Hypothalamus (tissue), 51 donors: ENCODE measurements around the gene NT5DC4.
"Not testable (repeated sequence)": the region's sequence is repeated elsewhere in the genome, so short reads cannot be mapped to it uniquely, and the experiment has no call there.

Experiments used
- DNase-seq, 51 donors: peaks; one replicate each; lab custom pipeline; 2025; lab: John Stamatoyannopoulos, UW

The NT5DC4 gene

GRCh38 chr2:112698834-112699515, 21.8 kb upstream of the NT5DC4 start:
- DNase-seq, result no peak

GRCh38 chr2:112699984-112700667, 20.7 kb upstream of the NT5DC4 start:
- no peak for DNase-seq

GRCh38 chr2:112701052-112701451, 19.8 kb upstream of the NT5DC4 start:
- DNase-seq, result peak in 3 of 51 donors; percentile 12 to 28 (median 16)

DNA sequence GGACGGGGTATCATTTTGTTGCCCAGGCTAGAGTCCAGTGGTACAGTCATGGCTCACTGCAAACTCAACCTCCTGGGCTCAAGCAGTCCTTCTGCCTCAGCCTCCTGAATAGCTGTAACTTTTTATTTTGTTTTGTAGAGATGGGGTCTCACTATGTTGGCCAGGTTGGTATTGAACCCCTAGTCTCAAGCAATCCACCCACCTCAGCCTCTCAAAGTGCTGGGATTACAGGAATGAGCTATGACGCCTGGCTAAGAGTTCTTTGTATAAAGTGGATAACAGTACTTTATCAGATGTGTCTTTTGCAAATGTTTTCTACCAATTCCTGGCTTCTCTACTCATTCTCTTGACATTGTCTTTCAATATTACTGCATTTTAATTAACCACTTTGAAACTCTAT, 17.1 kb upstream of the NT5DC4 start:
- no peak for DNase-seq

GRCh38 chr2:112705575-112705974, 15.2 kb upstream of the NT5DC4 start:
- DNase-seq, result no peak

DNA sequence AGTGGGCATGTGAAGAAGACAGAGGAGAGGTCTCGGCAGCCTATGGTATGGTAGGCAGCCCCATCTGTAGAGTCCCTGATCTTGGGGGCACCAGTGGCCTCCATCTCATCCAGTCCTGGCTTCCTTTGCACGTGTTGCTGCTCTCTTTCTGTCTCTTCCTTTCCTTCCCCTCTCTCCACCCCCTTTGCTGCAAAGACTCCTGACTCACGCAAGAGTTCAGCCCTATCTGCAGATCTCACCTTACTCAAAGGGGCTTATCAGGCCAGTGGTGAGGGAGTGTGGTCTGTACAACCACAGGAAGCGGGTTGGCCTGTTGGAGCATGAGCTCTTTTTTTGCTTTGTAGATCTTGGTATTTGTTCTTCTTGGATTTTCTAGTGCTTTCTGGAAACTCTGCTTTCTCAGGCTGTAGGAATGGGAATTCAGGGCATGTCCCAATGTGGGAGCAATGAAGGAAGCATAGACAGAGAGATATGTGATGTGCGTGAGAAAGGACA, 14.6 kb upstream of the NT5DC4 start:
- no peak for DNase-seq

- DNase-seq, result not testable (repeated sequence)
Observed at GRCh38 chr2:112706947-112707346, 13.9 kb upstream of the NT5DC4 start.

DNA sequence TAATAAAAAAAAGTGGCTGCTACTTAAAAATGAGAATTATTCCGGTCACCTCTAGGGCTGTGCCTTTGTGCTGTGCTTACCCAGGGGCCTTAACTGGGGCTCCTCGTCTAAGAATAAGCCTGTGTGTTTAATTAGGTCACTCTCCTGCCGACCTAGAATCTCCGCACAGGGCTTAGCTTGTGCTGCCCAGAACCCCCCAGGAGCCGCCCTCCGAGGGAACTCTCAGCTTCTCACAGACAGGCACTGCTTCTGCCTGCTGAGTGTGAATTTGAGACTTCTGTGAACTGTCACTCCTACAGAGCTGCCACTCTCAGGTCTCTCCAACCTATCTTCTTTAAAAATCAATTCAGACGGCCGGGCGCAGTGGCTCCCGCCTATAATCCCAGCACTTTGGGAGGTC, 11.9 kb upstream of the NT5DC4 start:
- DNase-seq, result peak in 20 of 51 donors; percentile 7 to 74 (median 40)

DNA sequence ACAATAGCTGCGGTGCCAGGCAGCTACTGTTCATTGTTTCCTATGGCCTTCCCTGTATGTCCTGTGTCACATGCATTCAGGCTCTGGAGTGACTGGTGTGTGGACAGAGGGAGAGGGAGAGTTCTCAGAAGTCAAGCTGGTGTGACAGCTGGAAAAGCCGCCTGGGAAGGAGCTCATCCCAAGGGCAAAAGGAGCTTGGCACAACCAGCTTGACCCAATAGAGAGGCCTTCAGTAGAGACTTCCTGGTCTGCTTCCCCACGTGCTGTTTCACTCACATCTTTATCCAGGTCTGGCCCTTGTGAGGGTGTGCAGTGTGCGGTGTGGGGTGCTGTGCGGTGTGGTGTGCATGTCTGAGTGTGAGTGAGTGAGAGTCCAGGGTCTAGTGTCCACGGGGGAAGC, 11.1 kb upstream of the NT5DC4 start:
- DNase-seq, result peak in 1 of 51 donors; percentile 8

DNA sequence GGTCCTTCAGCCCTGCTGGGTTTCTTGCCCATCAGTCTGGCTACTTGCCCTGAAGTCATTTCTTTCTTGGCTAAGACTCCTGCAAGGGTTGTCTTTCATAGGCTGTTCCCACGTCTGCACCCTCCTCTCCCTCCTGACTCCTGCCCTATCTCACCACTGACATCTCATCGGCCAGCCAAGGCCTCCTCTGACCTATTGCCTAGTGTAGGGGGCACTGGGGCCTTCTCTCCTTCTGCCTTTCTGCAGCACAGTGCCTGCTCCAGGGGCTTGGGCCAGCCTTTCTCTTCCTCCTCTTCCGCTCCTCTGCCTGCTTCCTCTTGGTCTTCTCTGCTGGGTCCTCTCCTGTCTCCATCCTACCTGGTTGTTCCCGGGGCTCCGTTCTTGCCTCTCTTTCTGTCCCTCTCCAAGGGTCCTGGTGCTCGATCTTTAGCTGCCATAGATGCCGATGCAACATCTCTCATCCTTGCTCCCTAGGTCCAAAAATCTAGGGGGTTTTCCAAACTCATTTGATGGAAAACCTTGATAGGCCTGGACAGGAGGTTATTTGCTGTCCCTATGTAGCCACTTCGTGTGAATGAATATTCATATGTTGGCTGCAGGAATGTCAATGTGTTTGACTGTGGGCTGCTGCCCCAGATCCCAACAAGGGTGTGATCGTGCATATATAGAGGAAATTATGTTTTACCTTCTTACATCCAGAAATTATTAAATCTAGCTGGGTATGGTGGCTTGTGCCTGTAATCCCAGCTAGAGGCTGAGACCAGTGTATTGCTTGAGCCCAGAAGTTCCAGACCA, 9.7 kb upstream of the NT5DC4 start:
- no peak for DNase-seq

DNA sequence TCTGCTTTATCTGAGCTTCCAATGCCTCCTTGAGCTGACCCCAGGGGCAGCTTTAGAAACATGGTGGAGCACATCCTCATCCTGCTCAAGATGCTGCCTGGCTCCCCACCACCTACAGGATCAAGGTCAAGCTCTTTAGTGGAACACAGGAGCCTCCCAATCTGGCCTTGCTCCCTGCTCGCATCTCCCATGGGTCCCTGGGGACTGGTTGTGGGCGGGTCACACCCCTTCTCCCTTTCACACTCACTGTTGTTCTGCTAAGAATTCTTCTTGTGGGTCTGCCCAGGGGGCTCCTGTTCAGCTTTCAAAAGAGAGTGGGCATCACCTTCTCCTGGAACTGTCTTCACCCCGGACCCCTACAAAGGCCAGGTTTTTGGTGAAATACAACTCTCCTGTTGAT, 8.4 kb upstream of the NT5DC4 start:
- no peak for DNase-seq

DNA sequence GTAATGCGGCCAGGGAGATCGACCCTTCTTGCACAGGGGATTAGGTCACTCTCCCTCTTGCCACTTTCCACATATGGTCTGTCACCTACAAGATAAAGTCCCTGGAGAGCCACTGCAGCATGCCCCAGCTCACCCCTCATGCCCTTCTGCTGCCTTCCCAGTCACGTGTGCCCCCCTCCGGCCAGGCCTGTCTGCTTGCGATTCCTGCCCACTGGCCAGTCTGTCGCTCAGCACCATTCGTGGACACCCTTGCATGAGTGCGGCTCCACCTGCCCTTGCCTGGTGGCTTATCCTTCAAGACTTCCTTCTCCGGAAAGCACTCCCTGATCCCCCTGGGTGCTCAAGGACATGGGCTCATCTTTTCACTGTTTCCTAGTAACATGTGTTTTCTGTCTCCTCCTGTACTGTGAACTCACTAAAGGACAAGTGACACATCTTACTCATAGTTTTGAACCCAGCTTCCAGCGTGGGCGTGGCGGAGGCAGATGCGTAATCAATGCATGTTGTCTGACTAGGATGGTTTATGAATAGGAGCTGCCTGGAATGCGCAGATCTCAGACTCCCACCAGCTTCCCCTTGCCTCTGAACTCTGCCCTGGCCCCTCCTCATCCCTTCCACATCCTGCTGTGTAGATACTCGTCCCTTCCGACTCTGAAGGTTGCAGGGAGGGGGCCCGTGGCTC, 7.8 kb upstream of the NT5DC4 start:
- DNase-seq, result peak in 1 of 51 donors; percentile 43

- DNase-seq, result no peak
Observed at GRCh38 chr2:112713585-112713925, 7.3 kb upstream of the NT5DC4 start.

DNA sequence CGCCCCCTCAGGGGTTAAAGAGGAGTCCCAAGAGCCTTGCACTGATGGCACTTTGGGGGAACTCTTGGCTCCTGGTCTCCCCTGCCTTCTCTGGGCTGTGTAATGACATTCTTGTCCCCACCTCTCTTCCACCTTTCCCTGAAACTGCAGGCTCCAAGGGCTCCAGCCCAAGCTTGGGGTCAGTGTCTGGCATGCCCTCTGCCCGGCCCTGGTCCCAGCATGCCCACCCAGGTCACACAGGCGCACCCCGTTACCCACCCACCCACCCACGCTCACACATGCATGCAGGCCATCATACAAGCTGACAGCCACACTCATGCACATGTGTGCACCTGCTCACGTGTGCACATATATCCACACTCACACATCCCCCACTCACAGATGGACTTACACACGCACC, 6.9 kb upstream of the NT5DC4 start:
- no peak for DNase-seq

DNA sequence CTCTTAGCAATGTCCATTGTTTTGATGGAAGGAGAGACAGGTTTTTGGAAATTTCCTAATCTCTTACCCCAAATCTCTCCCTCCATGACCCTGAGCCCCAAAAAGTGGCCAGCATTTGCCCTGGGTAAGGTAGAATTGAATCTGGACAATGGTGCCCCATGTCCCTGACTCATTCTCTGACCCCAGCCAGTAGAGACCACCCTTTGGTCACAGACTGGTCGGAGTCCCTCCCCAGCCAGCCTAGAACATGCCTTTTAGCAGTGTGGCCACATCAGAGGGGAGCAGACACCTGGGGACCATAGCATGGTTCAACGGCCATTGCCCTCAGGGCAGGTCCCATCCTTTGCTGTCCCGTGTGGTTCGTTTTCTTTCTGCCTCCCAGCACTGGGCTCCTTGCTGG, 6.5 kb upstream of the NT5DC4 start:
- DNase-seq, result no peak

DNA sequence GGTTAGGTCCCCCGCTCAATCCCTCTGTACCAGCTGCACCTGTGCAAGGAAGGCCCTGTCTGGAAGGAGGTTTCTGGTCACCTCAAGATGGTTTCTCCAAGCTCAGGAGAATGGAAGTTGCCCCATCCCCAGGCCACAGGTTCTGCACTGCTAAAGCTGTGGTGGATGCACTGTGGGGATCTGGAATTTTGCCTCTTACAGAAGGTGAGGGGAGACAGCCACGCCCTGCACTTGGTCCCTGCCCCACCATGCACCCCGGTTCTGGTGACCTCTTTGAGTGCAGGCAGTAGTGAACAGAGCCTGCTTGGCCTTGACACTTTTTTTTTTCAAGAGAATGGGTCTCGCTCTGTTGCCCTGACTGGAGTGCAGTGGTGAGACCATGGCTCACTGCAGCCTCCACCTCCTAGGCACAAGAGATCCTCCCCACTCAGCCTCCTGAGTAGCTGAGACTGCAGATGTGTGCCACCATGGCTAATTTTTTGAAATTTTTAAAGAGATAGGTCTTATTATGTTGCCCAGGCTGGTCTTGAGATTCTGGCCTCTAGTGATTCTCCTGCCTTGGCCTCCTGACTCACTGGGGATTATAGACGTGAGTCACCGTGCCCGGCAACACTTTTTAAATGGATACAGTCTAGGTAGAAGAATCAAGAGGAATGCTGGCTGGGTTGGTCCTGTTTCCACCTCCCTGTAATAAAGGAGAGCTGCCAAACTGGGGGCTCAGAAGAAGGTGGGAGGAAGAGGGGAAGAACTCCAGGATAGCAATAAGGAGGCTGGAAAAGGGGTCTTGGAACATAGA, 5.8 kb upstream of the NT5DC4 start:
- no peak for DNase-seq

DNA sequence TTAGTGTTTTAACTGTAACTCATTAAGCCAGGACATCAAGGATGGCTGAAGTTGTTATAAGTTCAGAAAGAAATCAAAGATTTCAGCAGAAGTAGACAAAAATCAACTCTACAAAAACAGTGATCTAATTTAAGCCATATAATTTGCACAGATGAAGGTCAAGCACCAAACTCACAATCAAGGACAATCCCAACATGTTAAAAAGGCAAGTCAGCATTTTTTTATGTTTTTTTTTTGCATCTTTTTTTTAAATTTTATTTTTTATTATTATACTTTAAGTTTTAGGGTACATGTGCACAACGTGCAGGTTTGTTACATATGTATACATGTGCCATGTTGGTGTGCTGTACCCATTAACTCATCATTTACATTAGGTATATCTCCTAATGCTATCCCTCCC, 4.7 kb upstream of the NT5DC4 start:
- DNase-seq, result not testable (repeated sequence)

- not testable (repeated sequence) for DNase-seq
Observed at GRCh38 chr2:112716826-112717352, 3.9 kb upstream of the NT5DC4 start.

DNA sequence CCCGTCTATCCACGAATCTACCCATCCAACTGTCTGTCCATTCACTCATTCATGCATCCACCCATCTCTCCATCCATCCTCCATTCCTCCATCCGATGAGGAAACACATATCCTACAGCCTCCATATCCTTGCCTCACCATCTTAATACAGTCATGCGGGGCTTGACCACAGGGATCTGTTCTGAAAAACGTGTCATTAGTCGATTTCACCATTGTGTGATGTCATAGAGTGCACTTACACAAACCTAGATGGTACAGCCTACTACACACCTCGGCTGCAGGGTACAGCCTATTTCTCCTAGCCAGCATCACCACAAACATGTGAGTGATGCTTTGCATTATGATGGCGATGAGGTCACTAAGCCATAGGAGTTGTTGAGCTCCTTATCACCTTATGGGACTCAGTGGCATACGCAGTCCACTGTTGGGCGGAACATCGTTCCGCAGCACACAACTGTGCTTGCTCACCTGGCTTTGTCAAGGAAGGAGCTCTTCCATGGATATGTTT, 1.9 kb upstream of the NT5DC4 start:
- DNase-seq, result no peak
